HG03571 (cell line): Measurements from ENCODE around the gene CSF2RB.
A peak's percentile ranks its signal among the peaks of the same experiment; 100 is the strongest.

Experiments used
- ATAC-seq: cut with Tn5 transposase; IDR thresholded peaks from one replicate; pipeline ENCODE4 v1.9.1; 2021; ENCODE audit not compliant: unreplicated experiment

CSF2RB gene

GRCh38 chr22:36887162-36887561, 26.3 kb upstream of the CSF2RB start:
- ATAC-seq = no peak

DNA sequence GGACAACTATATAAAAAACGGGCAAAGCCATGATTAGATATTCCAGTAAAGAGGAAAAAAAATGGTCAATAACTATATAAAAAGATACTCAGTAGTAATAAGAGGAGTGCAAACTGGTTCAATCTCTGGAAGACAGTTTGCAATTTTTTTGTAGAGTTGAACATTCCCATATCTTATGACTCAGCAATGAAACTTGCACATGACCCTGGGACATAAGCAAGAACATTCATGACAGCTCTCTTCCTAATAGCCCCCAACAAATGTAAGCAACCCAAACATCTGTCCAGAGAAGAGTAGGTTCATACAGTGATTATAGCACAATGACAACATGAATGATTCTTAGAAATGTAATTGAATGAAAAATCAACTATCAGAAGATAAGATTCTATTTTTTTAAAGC, 21.8 kb upstream of the CSF2RB start:
- ATAC-seq = no peak

GRCh38 chr22:36892292-36892691, 21.1 kb upstream of the CSF2RB start:
- no peak for ATAC-seq

DNA sequence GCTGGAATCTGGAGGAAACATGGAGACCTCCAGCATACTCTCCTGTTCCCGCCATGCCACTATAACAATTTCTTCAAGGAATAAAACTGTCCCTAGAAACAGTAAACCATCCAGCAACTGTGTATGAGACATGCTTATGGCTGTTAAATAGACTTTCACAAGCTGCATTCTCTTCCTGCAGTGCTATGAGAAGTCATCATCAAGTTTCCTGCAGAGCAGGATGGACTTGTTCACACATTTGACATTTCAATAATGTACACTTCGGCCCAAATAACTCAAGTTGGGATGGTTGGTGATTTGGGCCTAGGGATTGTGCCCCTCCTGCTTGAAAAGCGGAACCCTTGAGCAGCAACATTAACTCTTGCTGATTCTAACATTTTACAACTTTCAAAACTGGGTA, 20.2 kb upstream of the CSF2RB start:
- no peak for ATAC-seq

DNA sequence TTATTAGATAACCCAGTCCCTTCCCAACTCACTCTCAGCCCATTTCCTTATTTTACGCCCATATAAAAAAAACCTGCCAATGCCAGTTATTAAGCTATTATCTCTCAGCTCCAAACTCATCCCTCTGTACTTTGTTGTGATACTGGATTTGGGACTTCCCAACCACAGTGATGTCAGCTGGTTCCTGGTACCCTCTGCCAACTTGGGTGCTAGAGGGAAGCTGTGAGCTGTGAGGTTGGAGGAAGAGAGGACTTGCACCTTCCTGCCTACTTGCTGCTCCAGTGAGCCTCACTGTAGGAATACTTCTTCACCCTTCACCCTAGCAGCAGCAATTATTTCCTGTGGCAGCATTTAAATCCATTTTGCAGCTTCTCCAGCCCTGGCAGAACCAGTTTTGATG, 19.2 kb upstream of the CSF2RB start:
- ATAC-seq = no peak

GRCh38 chr22:36897611-36898010, 15.8 kb upstream of the CSF2RB start:
- no peak for ATAC-seq

DNA sequence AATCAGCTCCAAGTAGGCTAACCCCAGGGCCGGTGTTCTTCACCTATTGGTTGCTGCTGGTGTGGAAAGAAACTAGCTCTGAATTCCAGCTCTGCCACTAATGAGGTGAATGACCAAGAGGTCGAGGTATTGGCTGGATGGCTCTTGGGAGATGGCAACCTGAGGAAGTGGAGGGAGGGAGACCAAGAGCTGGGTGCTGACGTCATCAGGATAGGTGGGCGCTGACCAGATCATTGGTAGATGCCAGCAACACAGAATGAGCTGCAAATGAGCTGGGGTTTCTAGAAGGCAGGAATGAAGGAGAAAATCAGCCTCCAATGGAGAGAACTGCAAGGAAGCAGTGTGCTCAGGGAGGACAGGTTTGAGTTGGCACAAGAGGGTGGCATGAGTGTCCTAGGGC, 14.7 kb upstream of the CSF2RB start:
- ATAC-seq = no peak

DNA sequence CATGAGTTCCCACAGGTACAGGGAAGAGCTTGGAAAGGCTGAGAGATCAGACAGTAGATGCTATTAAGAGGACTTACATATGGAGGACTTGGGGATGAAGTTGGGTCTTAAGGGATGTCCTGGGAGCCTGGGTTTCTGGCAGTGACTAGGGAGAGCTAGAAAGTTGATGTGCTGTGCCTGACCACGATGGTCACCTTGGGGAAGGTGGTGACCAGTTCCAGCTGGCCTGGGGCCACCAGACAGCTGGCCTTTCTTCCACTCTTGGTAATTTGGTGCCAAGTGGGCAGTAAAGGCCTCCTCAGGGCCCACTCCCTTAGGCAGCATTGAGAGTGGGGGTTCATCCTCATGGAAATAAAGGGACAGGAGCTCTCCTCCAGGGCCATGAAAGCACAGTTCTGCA, 13.9 kb upstream of the CSF2RB start:
- ATAC-seq = no peak

DNA sequence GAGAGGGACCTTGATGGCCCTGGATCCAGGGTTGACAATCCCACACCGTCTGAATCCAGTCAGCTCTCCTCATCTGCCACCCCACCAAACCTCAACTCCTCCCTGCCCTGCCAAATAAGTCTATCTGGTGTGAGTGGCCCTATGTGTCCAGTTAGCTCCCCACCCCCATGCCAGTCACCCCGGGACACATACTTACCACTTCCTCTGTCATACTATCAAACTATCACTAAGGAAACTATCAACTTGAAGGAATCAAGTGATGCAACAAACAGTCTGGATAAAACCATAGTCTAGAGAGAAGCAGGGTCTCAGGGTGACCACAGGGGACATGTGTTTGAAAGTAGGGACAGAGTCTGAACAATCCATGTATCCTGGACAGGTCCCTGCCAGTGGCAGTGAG, 13.2 kb upstream of the CSF2RB start:
- no peak for ATAC-seq

DNA sequence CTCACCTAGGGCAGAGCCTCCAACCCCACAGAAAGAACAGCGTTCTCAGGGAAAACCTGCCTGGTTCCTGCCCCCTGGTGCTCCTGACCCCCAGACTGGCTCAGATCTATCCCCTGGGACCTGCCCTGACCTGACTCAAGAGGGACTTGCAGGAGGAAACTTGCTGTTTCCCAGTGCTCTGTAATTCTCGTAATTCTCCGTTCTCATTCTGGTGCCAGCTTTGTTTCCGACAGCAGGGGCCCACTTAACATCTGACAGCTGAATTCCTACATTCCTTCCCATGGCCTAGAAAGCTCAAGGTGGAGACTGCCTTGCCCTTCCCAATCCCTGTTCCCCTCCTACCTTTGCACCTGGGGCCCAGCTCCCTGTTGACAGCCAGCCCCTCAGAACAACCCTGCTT, 12.5 kb upstream of the CSF2RB start:
- no peak for ATAC-seq

DNA sequence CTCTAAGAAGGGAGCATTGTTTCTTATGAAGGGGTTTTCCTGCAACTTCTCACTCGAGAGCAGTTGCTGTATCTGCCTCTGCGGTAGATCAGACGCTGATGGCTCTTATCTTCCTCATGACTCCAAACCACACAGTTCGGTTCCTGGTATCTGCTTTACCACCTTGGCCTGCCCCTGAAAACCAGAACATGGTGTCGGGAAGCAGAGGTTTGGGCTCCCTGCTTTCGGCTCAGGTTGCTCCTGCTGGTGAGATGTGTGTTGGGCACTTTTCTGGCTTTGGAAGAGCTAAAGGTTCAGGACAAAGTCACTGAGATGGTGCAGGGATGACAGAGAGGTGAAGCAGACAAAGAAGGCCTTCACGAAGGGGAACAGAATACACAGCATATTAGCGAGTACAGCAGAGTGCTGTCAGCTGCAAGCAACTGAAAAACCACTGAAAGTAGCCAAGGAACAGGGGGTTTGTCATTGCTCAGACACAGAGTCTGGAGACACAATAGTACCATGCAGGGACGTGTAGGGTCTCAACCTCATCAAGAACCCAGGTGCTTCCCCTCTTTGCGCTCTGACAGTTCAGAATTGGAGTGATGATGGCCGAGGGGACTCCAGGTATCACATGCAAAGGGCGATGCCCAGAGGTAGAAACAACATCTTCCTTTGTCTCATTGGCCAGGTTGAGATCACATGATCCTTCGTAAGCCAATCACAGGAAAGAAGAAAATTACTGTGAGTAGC, 11.9 kb upstream of the CSF2RB start:
- peak; percentile 50 for ATAC-seq

DNA sequence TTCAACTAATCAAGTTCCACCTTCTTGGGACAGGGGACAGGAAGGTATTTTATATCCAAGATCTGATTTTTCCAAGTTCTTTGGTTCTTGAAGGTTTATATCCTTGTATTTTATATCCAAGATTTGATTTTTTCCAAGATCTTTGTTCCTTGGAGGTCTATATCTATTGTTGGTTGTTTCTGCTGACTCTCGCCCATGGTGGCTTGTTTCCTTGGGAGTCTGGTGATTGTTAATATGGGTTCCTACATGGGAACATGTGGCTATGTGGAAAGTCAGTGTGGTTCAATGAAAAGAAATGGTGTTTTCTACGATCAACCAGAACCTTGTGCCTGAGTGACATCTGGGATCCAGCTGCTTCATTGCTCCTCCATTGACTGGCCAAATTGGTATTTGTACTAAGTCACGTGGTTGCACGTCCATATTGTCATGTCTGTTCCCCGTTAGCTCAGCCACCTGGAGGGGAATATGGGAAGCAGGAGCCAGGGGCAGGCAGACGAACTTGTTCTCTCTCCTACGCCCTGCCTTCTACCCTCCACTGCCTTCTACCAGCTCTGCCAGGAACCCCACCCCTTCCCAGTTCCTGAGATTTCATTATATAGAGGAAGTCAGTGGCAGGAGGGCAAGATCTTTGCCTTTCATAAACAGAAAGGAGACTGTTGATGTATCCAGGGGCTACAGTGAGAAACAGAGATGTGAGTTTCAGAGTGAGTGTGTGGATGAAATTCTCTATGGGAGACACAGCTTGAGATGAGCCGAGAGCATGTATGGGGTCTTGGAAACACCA, 11.1 kb upstream of the CSF2RB start:
- no peak for ATAC-seq

GRCh38 chr22:36904260-36904880, 9.1 kb upstream of the CSF2RB start:
- ATAC-seq = no peak

- no peak for ATAC-seq
Measured at GRCh38 chr22:36907253-36908195, 5.9 kb upstream of the CSF2RB start.

DNA sequence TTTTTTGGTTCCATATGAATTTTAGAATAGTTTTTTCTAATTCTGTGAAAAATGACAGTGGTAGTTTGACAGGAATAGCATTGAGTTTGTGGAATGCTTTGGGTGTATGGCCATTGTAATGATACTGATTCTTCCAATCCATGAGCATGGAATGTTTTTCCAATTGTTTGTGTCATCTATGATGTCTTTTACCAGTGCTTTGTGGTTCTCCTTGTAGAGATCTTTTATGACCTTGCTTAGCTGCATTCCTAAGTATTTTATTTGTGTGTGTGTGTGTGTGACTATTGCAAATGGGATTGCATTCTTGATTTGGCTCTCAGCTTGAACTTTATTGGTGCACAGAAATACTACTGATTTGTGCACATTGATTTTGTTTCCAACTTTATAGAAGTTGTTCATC, 3.0 kb upstream of the CSF2RB start:
- no peak for ATAC-seq

DNA sequence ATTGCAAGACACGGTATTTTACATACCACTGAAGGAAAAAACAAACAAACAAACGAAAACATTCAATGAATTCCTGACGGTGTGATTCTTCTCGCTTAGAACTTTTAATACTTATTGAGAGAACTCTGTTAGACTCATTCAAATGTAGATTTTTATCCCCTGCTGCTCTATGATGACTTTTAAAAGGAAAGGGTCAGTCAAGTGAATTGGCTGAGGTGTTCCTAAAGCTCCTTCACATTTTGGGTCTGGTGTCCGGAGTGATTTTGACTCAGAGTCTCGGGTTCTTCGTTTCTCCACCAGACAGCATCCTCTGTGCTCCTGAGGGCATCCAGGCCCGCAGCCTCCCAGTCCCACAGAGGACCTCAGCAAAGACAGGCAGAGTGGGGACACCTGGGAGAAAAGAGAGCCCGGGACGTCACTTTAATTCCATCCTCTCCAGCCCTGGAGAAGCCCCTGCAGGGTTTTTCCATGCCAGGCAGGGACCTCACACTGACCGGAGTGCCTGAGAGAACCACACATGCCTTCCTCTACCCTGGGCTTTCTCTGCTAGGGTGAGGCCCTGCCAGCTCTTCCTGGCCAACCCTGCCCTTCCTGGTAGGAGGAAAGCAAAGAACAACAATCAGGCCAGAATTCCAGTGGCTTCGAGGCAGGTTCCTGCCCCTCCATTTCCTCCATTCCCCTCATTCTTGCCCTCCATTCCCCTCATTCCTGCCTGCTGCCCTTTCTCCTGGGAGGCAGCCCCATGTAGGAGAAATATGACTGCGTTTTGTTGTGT, 1.4 kb upstream of the CSF2RB start:
- ATAC-seq = no peak

GRCh38 chr22:36912694-36913426, 568 bp upstream of the CSF2RB start:
- ATAC-seq = no peak

- no peak for ATAC-seq
Measured at GRCh38 chr22:36914390-36914752, 943 bp downstream of the CSF2RB start.

DNA sequence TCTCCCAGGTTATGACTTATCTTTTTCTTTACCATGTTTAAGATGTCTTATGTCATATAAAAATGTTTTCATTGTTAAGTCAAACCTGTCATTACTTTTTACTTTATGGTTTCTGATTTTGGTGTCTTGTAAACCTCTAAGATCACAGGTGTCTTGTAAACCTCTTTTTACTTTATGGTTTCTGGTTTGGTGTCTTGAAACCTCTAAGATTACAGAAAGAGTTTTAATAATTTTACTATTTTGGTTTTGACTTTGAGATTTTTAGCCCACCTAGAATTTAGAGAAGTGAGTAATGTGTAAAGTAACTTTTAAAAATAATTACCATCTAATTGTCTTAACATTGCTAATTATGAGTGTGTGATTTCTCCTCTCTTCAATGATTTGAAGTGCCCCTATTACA, 2.6 kb downstream of the CSF2RB start:
- ATAC-seq = no peak
